Loucy (cell line): ENCODE results near the gene ZNF738.

ENCODE experiments used
- CTCF ChIP-seq: fragments of 200-600 bp; sonication (generic); conservative IDR thresholded peaks from 2 replicates; pipeline ENCODE4 v1.5.1; 2014; ENCODE audit warnings: mild to moderate bottlenecking, antibody characterized with exemption, low read length
- EZH2phosphoT487 ChIP-seq: fragments of 200-600 bp; IDR thresholded peaks from 2 replicates; pipeline ENCODE4 v1.6.1; 2018; ENCODE audit warnings: antibody characterized with exemption, mild to moderate bottlenecking, moderate library complexity, borderline replicate concordance

GRCh38 chr19:21321996-21322395 is 36.8 kb upstream of the ZNF738 start:
- TF ChIP-seq EZH2phosphoT487, result no peak
- no peak for TF ChIP-seq CTCF
